Activated T-cell treated with anti-CD3 and anti-CD28 coated beads for 4 hours (primary cell): ENCODE measurements around the gene SNCB.

Source experiments
- DNase-seq: peaks from one replicate; pipeline ENCODE4 v3.0.0-alpha.2; 2020

SNCB gene

DNA sequence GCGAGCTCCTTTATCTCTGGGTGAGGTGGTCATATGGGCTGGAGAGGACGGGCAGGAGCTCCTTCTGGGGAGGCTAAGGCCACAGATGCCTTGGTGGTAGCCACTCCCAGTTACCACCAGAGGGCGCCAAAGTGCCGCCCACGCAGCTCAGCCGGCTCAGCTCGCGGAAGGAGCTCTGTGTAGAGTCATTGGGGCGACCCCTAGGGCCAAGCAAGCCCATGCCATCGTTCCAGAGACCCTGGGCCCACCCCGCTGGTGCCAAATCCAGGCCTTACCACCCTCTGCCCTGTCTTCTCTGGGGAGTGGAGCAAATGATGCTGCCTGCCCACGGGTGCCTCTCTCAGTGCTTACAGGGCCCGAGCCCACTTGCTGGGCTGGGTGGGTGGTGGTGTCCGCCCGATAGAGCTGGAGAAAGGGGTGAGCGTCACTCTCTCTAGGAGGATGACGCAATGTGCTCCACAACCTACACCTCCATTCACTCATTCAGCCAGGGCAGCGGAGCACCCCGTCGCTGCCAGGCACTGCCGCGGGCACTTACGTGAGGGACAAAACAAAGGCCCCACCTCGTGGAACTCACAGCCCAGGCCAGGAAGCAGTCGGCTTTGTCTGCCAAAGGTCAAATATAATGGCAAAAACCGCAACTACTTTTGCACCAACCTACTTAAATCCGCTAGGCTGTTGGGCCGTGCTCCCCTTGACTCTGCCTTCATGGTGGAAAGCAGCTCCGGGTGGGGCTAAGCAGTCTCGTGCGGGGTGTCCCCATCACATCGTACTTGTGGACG, 30.7 kb upstream of the SNCB start:
- peak; percentile 80 for DNase-seq

- no peak for DNase-seq
Measured at GRCh38 chr5:176660530-176660859, 30.2 kb upstream of the SNCB start.

- no peak for DNase-seq
Measured at GRCh38 chr5:176659860-176660461, 29.6 kb upstream of the SNCB start.

- no peak for DNase-seq
Measured at GRCh38 chr5:176659512-176659839, 29.1 kb upstream of the SNCB start.

- DNase-seq, result no peak
Measured at GRCh38 chr5:176658817-176659511, 28.6 kb upstream of the SNCB start.

DNA sequence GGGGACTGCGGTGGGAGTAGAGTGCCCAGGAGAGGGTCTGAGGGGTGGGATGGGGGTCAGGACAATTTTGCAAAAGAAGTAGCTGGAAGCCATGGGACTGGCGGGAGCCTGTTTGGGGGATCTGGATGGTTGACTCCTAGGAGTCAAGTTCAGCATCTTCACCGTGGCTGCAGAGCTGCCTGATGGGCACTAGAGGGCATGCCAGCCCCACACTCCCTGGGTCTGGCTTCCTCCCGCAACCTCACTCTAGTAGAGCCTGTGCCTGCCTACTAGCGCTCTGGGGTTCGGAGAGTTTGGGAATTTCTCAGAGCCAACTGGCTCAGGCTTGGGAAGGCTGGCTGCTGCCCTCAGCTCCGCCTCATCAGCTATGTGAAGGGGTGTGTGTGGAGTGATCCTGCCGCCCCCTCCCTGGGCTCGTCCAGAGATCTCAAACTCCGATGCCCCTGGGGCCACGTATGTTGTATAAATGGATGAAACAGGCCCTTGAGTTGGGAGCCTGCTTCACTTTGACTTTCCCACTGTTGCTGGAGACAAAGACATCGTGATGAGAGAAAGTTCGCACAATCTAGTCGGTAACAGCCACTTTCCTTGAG, 27.8 kb upstream of the SNCB start:
- DNase-seq, result peak; percentile 59

DNA sequence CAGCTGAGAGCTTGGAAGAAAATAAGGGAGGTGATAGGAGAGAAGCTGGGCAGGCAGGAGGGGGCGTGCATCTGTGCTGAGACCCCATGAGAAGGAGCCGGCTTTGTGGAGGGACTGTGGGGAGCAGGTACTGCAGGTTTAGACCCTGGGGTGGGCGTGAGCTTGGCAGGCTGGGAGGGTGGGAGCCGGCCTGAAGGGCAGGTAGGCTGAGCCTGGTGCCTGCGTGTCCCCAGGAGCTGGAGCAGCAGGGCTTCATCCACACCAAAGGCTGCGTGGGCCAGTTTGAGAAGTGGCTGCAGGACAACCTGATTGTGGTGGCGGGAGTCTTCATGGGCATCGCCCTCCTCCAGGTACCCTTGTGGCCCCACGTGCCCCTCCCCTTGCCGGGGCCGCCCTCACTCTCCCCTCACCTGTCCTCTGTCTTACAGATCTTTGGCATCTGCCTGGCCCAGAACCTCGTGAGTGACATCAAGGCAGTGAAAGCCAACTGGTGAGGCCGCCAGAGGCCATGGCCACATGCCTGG, 26.2 kb upstream of the SNCB start:
- no peak for DNase-seq

- peak; percentile 26 for DNase-seq
Measured at GRCh38 chr5:176654856-176655255, 24.5 kb upstream of the SNCB start.

GRCh38 chr5:176653401-176654385, 23.4 kb upstream of the SNCB start:
- peak; percentile 89 for DNase-seq

GRCh38 chr5:176652136-176652535, 21.8 kb upstream of the SNCB start:
- DNase-seq, result no peak

DNA sequence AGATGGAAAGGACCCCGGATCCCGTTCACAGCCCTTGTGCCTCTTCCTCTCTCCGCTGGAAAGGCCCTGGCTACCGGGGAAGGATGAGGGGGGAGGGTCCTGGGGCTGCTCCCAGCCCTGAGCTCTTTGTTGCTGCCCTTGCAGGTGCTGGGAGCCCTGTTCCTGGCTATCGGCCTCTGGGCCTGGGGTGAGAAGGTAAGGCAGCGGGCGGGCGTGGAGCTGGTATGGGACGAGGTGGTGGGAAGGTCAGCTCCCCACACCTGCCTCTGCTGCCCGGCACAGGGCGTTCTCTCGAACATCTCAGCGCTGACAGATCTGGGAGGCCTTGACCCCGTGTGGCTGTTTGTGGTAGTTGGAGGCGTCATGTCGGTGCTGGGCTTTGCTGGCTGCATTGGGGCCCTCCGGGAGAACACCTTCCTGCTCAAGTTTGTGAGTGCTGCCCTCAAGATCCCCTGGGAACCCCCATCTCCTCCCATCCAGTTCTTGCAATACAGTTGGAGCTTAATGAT, 21.2 kb upstream of the SNCB start:
- no peak for DNase-seq

GRCh38 chr5:176650354-176650884, 20.1 kb upstream of the SNCB start:
- DNase-seq, result no peak

DNA sequence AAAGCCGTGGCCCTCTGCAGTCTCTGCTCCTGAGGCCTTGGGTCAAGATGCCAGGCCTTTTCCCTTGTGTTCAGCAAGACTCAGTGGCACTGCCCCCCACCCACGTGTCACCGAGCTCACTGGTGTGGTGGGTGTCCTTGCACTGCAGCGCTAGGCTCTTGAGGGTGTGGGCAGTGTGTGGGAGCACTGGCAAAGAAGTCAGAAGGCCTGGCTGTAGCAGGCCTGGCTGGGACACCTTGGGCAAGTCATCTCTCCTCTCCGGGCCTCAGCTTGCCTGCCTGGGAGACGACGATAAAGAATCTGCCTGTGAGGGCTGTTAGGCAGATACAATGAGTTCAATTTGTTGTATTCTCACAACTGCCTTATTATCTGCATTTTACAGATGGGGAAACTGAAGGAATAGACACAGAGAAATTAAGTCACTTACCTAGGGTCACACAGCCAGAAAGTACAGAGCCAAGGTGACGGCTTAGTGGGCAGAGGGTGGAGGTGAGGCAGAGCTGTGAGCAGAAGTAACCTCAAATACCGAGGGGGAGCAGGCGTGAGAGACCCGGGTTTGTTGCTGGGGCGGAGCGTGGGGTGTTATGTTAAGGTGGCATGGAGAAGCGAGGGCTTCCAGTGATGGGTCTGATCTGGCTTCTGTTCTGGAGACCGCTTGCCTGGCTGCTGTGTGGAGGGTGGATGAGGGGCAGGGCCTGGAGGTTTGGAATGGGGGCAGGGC, 18.3 kb upstream of the SNCB start:
- peak; percentile 33 for DNase-seq

GRCh38 chr5:176647843-176648473, 17.6 kb upstream of the SNCB start:
- DNase-seq, result no peak

- DNase-seq, result peak; percentile 92
Measured at GRCh38 chr5:176647030-176647842, 16.9 kb upstream of the SNCB start, which contains the start of gene TSPAN17. Gene TSPAN17 (plus strand): TSS chr5:176647484. CDS start chr5:176647616, 132 bp downstream.

DNA sequence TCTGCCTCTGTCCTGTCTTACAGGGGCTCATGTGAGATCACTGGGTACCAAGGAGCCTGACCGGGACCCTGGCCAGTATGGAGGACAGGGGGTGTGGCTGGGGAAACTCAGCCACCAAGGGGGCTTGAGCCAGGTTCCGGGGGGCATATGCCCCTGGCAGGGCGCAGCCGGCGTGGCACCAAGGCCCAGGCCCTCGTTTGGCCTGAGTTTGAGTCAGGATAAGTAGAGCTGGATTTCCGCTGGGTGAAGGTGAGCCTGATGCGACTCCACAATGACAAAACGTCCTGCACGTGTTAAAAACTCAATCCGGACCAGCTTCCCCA, 16.3 kb upstream of the SNCB start:
- DNase-seq, result no peak

GRCh38 chr5:176646049-176646706, 15.8 kb upstream of the SNCB start:
- no peak for DNase-seq

DNA sequence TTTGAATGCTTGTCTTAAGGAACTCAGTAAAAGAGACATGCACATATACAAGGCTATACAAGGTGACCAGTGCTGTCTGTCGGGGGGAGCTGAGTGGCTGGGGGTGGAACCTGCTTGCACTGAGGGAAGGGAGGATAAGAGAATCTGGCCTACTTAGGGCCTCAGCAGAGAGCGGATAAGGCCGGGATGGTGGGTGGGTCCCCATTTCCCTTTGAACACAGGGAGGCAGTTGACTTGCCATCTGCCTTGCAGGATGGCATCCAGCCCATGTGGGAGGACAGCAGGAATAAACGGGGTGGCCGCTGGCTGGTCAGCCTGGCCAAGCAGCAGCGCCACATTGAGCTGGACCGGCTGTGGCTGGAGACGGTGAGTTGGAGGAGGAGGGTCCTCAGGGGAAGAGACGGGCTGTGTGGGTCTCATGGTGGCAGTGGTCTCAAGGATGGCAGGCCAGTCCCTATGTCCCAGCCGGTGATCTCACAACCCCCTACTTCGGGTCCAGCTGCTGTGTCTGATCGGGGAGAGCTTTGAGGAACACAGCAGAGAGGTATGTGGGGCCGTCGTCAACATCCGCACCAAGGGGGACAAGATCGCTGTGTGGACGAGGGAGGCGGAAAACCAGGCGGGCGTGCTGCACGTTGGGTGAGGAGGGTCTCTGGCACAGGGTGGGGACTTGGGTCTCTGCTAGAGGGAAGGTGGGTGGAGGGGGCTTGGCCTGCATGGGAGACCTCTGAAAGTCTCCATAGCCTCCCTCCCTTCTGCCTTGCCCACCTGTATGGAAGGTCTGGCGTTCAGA, 14.7 kb upstream of the SNCB start:
- no peak for DNase-seq
